Keratinocyte (primary cell): Measurements from ENCODE around the gene SYNM. TPM values are rescaled to one million over a fixed set of nuclear protein-coding genes. Genes with fewer than 3 reads are reported as not detected.

Experiments used
- DNase-seq: peaks from one replicate; pipeline ENCODE4 v3.0.0-alpha.2; 2011; ENCODE audit warnings: low read depth, missing footprints, low spot score
- FAIRE-seq: peaks from 2 replicates; lab custom pipeline; 2011; peaks lifted over from hg19 to GRCh38; lab: Jason Lieb, UNC
- H2AFZ ChIP-seq: 2 replicates; pipeline ENCODE4 v1.6.0; 2012; ENCODE audit warnings: low read length, control low read depth, inconsistent platforms; ENCODE audit not compliant: control insufficient read depth
- H3K27ac ChIP-seq: 2 replicates; pipeline ENCODE4 v1.5.1; 2011; ENCODE audit warnings: low read length; ENCODE audit not compliant: control insufficient read depth, insufficient read depth
- H3K27me3 ChIP-seq: 3 replicates; pipeline ENCODE4 v1.6.0; 2011; ENCODE audit warnings: low read length; ENCODE audit not compliant: control insufficient read depth, insufficient read depth; ENCODE audit errors: extremely low read depth
- H3K36me3 ChIP-seq, 2 experiments: 2 replicates in 1 of 2; 3 replicates in 1 of 2; pipeline ENCODE4 v1.5.1; 2011; ENCODE audit warnings: low read length in 2 of 2, mild to moderate bottlenecking in 1 of 2; ENCODE audit not compliant: control insufficient read depth in 2 of 2, insufficient read depth in 2 of 2; ENCODE audit errors: extremely low read depth in 1 of 2
- H3K4me1 ChIP-seq: 3 replicates; pipeline ENCODE4 v1.5.1; 2011; ENCODE audit warnings: low read length; ENCODE audit not compliant: control insufficient read depth, insufficient read depth; ENCODE audit errors: extremely low read depth
- H3K4me2 ChIP-seq: 3 replicates; pipeline ENCODE4 v1.6.0; 2011; ENCODE audit warnings: low read depth, low read length; ENCODE audit not compliant: control insufficient read depth, insufficient read depth; ENCODE audit errors: extremely low read depth
- H3K4me3 ChIP-seq, 3 experiments: fragments of 200-600 bp in 1 of 3; sonication (generic) in 1 of 3; 2 replicates in 2 of 3; 3 replicates in 1 of 3; pipeline ENCODE4 v1.5.1; 2011 to 2016; ENCODE audit warnings: low read length in 3 of 3, mild to moderate bottlenecking in 3 of 3, control low read depth in 2 of 3, inconsistent platforms in 1 of 3, low read depth in 1 of 3, mixed read lengths in 1 of 3, mixed run types in 1 of 3, moderate library complexity in 1 of 3; ENCODE audit not compliant: control insufficient read depth in 2 of 3, insufficient read depth in 2 of 3; ENCODE audit errors: extremely low read depth in 1 of 3
- H3K79me2 ChIP-seq: 2 replicates; pipeline ENCODE4 v1.6.0; 2012; ENCODE audit warnings: low read length; ENCODE audit not compliant: control insufficient read depth, insufficient read depth
- H3K9ac ChIP-seq: 3 replicates; pipeline ENCODE4 v1.6.0; 2011; ENCODE audit warnings: low read length; ENCODE audit not compliant: control insufficient read depth, insufficient read depth; ENCODE audit errors: extremely low read depth
- H3K9me1 ChIP-seq: 3 replicates; pipeline ENCODE4 v1.6.0; 2011; ENCODE audit warnings: low read length; ENCODE audit not compliant: control insufficient read depth, insufficient read depth; ENCODE audit errors: extremely low read depth
- H3K9me3 ChIP-seq: 2 replicates; pipeline ENCODE4 v1.5.1; 2012; ENCODE audit warnings: low read depth, low read length; ENCODE audit not compliant: control insufficient read depth
- H4K20me1 ChIP-seq: 3 replicates; pipeline ENCODE4 v1.6.0; 2011; ENCODE audit warnings: low read length; ENCODE audit not compliant: control insufficient read depth, insufficient read depth; ENCODE audit errors: extremely low read depth
- CTCF ChIP-seq, 3 experiments: IDR thresholded peaks in 1 of 3; conservative IDR thresholded peaks in 1 of 3; optimal IDR thresholded peaks in 1 of 3; 2 replicates in 2 of 3; 3 replicates in 1 of 3; pipeline versions ENCODE3 to v1.5.1; 2011; ENCODE audit warnings: low read length in 3 of 3, mild to moderate bottlenecking in 3 of 3, moderate library complexity in 2 of 3, control low read depth in 1 of 3, inconsistent platforms in 1 of 3; ENCODE audit not compliant: insufficient read depth in 2 of 3; ENCODE audit errors: extremely low read depth in 1 of 3
- EZH2 ChIP-seq: IDR thresholded peaks from one replicate; pipeline ENCODE4 v1.6.1; 2012; ENCODE audit warnings: inconsistent platforms, mild to moderate bottlenecking, low read length, moderate library complexity
- dilution Hi-C: fragments of 300-500 bp; cut with MboI; formaldehyde crosslinking; loops from one replicate; pipeline ENCODE4 v1.7.0; 2020; ENCODE audit warnings: low sequenced_read_pairs; ENCODE audit not compliant: extremely low pct_ligation_motif_present
- polyA plus RNA-seq, 5 experiments: library from polyadenylated mRNA; depleted of rRNA in 3 of 5; stranded (reverse) in 3 of 5; stranded (forward) in 1 of 5; unstranded in 1 of 5; fragments of >200 nt; gene quantifications; 1 replicate in 1 of 5; 2 replicates in 3 of 5; 3 replicates in 1 of 5; pipeline versions ENCODE4 v1.2.1 to v1.2.3, GENCODE V29; 2011 to 2012; ENCODE audit warnings: missing spikeins in 2 of 5, low read depth in 1 of 5, low replicate concordance in 1 of 5

Gene SYNM
- polyA plus RNA-seq, 1 donor (not counting 4 experiments of a cell fraction or from before 2014, with no cell fraction given): 0.09 TPM

DNA sequence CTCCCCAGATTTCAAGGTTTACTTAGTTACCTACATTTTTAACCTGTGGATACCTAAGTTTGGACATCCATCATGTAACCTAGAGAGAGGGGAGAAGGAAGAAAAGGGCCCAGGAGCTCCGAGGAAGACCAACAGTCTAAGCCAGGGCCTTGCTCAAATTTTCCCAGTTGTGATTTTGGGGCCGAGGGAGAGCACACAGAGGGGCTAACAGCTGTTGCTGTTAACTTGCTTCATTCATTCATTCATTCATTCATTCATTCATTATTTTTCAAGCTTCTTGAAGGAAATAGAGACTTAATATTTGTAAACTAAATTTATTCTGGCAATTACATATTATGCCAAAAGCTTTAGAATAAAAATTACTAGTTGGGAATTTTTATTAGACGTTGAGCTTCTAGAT, 22.9 kb downstream of the SYNM start:
- Histone ChIP-seq H3K9me1 (no peaks in the 10 kb centered on the region), H3K9me3 (no peaks in the 10 kb centered on the region), H3K79me2 (no peaks in the 10 kb centered on the region), H3K4me1 (peaks cover 17% of the 10 kb centered on the region), H3K36me3 (no peaks in the 10 kb centered on the region), H3K27ac (no peak overlapping the region), H4K20me1 (no peaks in the 10 kb centered on the region), H3K9ac (no peak overlapping the region), H3K27me3 (no peaks in the 10 kb centered on the region), H3K4me2 (no peak overlapping the region), H3K4me3 (no peak overlapping the region), H2AFZ (no peak overlapping the region)
- DNase-seq (no peak), FAIRE-seq (no peak)
- dilution Hi-C loops: no loop called here
- TF ChIP-seq CTCF (optimal IDR thresholded peaks at IDR 0.05 in 1 of 3, IDR thresholded peaks at IDR 0.05 in 1 of 3, conservative IDR thresholded peaks at IDR 0.05 in 1 of 3; ENCODE audit: extremely low read depth in 1 of 3, insufficient read depth in 2 of 3, low read length in 3 of 3) (no peak), EZH2 (no peak)

GRCh38 chr15:99128411-99128810, 23.5 kb downstream of the SYNM start:
- no peaks in the 10 kb centered on the region for H3K36me3 ChIP-seq
- no peak overlapping the region for H3K9ac ChIP-seq
- FAIRE-seq (no peak), DNase-seq (no peak)
- H3K4me1 ChIP-seq: peaks cover 12% of the 10 kb centered on the region
- H3K4me2 ChIP-seq: no peak overlapping the region
- TF ChIP-seq EZH2 (no peak), CTCF (optimal IDR thresholded peaks at IDR 0.05 in 1 of 3, IDR thresholded peaks at IDR 0.05 in 1 of 3, conservative IDR thresholded peaks at IDR 0.05 in 1 of 3; ENCODE audit: extremely low read depth in 1 of 3, insufficient read depth in 2 of 3, low read length in 3 of 3) (no peak)
- no peaks in the 10 kb centered on the region for H3K79me2 ChIP-seq
- H3K9me1 ChIP-seq: no peaks in the 10 kb centered on the region
- no peak overlapping the region for H3K27ac ChIP-seq
- H3K27me3 ChIP-seq: no peaks in the 10 kb centered on the region
- H3K9me3 ChIP-seq: no peaks in the 10 kb centered on the region
- no peaks in the 10 kb centered on the region for H4K20me1 ChIP-seq
- H3K4me3 ChIP-seq: no peak overlapping the region
- no peak overlapping the region for H2AFZ ChIP-seq
- dilution Hi-C loops: no loop called here
